ENCODE results near the gene F2RL1.

GRCh38 chr5:76863001-76863400, 44.2 kb downstream of the F2RL1 start:
- TF ChIP-seq CTCF (optimal IDR thresholded peaks at IDR 0.05 in 1 of 3, IDR thresholded peaks at IDR 0.05 in 1 of 3, conservative IDR thresholded peaks at IDR 0.05 in 1 of 3; ENCODE audit: extremely low read depth in 1 of 3, insufficient read depth in 2 of 3, low read length in 3 of 3) (no peak), EZH2 (IDR thresholded peaks at IDR 0.05; ENCODE audit: low read length) (no peak)
